ENCODE results near the gene DERA.
"Not testable (repeated sequence)": the region's sequence is repeated elsewhere in the genome, so short reads cannot be mapped to it uniquely, and the experiment has no call there.

Gene DERA

GRCh38 chr12:15971211-15971610, 60.1 kb downstream of the DERA start:
- no peak for FAIRE-seq

- no peak for FAIRE-seq
These were observed 61.8 kb downstream of the DERA start for GRCh38 chr12:15972894-15973293.

- FAIRE-seq, result no peak
These were observed 67.1 kb downstream of the DERA start for GRCh38 chr12:15977999-15978951.

- FAIRE-seq, result no peak
These were observed 68.3 kb downstream of the DERA start for GRCh38 chr12:15979096-15980092.

GRCh38 chr12:15982071-15982470, 70.9 kb downstream of the DERA start:
- FAIRE-seq, result no peak

- no peak for FAIRE-seq
These were observed 71.3 kb downstream of the DERA start for GRCh38 chr12:15982471-15982870.

GRCh38 chr12:15982921-15983320, 71.8 kb downstream of the DERA start:
- no peak for FAIRE-seq

- no peak for FAIRE-seq
These were observed 73.1 kb downstream of the DERA start for GRCh38 chr12:15984097-15984800.

- FAIRE-seq, result no peak
These were observed 73.8 kb downstream of the DERA start for GRCh38 chr12:15984963-15985362.

GRCh38 chr12:15987696-15988095, 76.6 kb downstream of the DERA start:
- FAIRE-seq, result no peak

- FAIRE-seq, result no peak
These were observed 78.0 kb downstream of the DERA start for GRCh38 chr12:15988983-15989755.

- FAIRE-seq, result no peak
These were observed 84.7 kb downstream of the DERA start for GRCh38 chr12:15995801-15996200.

- no peak for FAIRE-seq
These were observed 85.1 kb downstream of the DERA start for GRCh38 chr12:15996254-15996653.

- FAIRE-seq, result no peak
These were observed 85.8 kb downstream of the DERA start for GRCh38 chr12:15996948-15997347.

- no peak for FAIRE-seq
These were observed 86.8 kb downstream of the DERA start for GRCh38 chr12:15997910-15998309.

- no peak for FAIRE-seq
These were observed 91.7 kb downstream of the DERA start for GRCh38 chr12:16002880-16003279.

- FAIRE-seq, result no peak
These were observed 92.3 kb downstream of the DERA start for GRCh38 chr12:16003460-16003859.

GRCh38 chr12:16006752-16007151, 95.6 kb downstream of the DERA start:
- no peak for FAIRE-seq

GRCh38 chr12:16008421-16008824, 97.3 kb downstream of the DERA start:
- FAIRE-seq, result no peak

- FAIRE-seq, result no peak
These were observed 101.0 kb downstream of the DERA start for GRCh38 chr12:16012117-16012516.

GRCh38 chr12:16013722-16014121, 102.6 kb downstream of the DERA start:
- not testable (repeated sequence) for FAIRE-seq

GRCh38 chr12:16014394-16014793, 103.3 kb downstream of the DERA start:
- FAIRE-seq, result not testable (repeated sequence)

Measured in G401.6 (cell line).